ENCODE results near the gene SYT7.

DNA sequence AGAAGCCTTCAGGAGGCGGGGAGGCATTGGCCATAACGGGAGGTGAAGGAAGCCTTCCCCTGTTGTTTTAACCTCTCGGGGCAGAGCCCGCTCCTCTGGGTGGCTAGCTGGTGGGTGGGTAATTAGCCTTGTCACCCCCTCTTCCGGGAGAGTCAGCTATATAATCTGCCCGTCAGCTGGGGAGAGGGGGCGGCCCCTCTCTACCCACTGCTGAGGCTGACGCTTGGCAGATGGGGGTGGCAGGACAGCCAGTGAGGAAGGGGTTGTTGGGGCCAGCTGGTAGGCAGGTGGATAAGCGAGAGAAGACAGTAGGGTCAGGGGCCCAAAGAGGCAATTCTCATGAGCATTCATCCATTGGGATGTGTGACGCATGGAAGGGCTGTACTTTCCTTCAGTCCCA, 33.0 kb upstream of the SYT7 start:
- TF ChIP-seq, protein P1, sequence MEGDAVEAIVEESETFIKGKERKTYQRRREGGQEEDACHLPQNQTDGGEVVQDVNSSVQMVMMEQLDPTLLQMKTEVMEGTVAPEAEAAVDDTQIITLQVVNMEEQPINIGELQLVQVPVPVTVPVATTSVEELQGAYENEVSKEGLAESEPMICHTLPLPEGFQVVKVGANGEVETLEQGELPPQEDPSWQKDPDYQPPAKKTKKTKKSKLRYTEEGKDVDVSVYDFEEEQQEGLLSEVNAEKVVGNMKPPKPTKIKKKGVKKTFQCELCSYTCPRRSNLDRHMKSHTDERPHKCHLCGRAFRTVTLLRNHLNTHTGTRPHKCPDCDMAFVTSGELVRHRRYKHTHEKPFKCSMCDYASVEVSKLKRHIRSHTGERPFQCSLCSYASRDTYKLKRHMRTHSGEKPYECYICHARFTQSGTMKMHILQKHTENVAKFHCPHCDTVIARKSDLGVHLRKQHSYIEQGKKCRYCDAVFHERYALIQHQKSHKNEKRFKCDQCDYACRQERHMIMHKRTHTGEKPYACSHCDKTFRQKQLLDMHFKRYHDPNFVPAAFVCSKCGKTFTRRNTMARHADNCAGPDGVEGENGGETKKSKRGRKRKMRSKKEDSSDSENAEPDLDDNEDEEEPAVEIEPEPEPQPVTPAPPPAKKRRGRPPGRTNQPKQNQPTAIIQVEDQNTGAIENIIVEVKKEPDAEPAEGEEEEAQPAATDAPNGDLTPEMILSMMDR (IDR thresholded peaks at IDR 0.05), result no peak
- no peak for TF ChIP-seq POLR2A (IDR thresholded peaks at IDR 0.05)
